GM12878 (cell line): ENCODE results near the gene SLC44A4. TPM values are rescaled to one million over a fixed set of nuclear protein-coding genes. Genes with fewer than 3 reads are reported as not detected.

Experiments used
- ESRRA ChIP-seq: IDR thresholded peaks from 2 replicates; pipeline ENCODE4 v1.6.1; 2012; ENCODE audit warnings: mild to moderate bottlenecking, low read length, improper control_type of control experiment
- ETV6 ChIP-seq, 2 experiments: fragments of 450-650 bp in 1 of 2; IDR thresholded peaks in 1 of 2; conservative IDR thresholded peaks in 1 of 2; 2 replicates each; pipeline ENCODE4 v1.6.1; 2014; ENCODE audit warnings: antibody characterized with exemption in 1 of 2, borderline replicate concordance in 1 of 2, low read depth in 1 of 2, mild to moderate bottlenecking in 1 of 2, moderate library complexity in 1 of 2
- NFXL1 ChIP-seq: fragments of 450-650 bp; IDR thresholded peaks from 2 replicates; pipeline ENCODE4 v1.6.1; 2017; ENCODE audit warnings: antibody characterized with exemption, mild to moderate bottlenecking, borderline replicate concordance
- PAX8 ChIP-seq: fragments of 450-650 bp; IDR thresholded peaks from 2 replicates; pipeline ENCODE4 v1.6.1; 2017; ENCODE audit warnings: mild to moderate bottlenecking, moderate library complexity
- POLR2AphosphoS2 ChIP-seq: IDR thresholded peaks from 2 replicates; pipeline ENCODE4 v1.6.1; 2011; ENCODE audit warnings: low read depth, mild to moderate bottlenecking, low read length, improper control_type of control experiment, moderate library complexity
- RAD51 ChIP-seq: fragments of 450-650 bp; IDR thresholded peaks from 2 replicates; pipeline ENCODE4 v1.6.1; 2016; ENCODE audit warnings: moderate library complexity, mild to moderate bottlenecking, inconsistent platforms
- SIX5 ChIP-seq: IDR thresholded peaks from 2 replicates; pipeline ENCODE4 v1.6.1; 2011; ENCODE audit warnings: mild to moderate bottlenecking, low read depth, low read length, moderate library complexity; ENCODE audit not compliant: severe bottlenecking
- STAT3 ChIP-seq: IDR thresholded peaks from 2 replicates; pipeline ENCODE4 v1.6.1; 2011; ENCODE audit warnings: low read depth, low read length, improper control_type of control experiment
- TAF1 ChIP-seq: IDR thresholded peaks from 2 replicates; pipeline ENCODE4 v1.6.1; 2011; ENCODE audit warnings: mild to moderate bottlenecking, low read depth, low read length, borderline replicate concordance
- polyA plus RNA-seq, 11 experiments: library from polyadenylated mRNA; depleted of rRNA in 4 of 11; unstranded in 6 of 11; stranded (reverse) in 5 of 11; fragments of >200 nt; fragmentation: Nextera tagmentation in 4 of 11; fragmentation: Illumina TruSeq in 1 of 11; extraction: Ambion mirVana in 4 of 11; extraction: Trizol in 1 of 11; gene quantifications; 1 replicate in 1 of 11; 2 replicates in 10 of 11; pipeline versions ENCODE4 v1.2.1 to v1.2.3, GENCODE V29; 2011 to 2016; ENCODE audit warnings: inconsistent platforms in 2 of 11, missing spikeins in 2 of 11, low read depth in 1 of 11
- total RNA-seq, 4 experiments: library from RNA; depleted of rRNA in 3 of 4; stranded (reverse); fragments of >200 nt in 3 of 4; fragmentation: Illumina TruSeq in 1 of 4; extraction: Trizol in 1 of 4; gene quantifications; 2 replicates each; pipeline versions ENCODE4 v1.2.1 to v1.2.3, GENCODE V29; 2013 to 2021
- TF ChIP-seq, protein P1 (sequence below): fragments of 450-650 bp; formaldehyde crosslinking; IDR thresholded peaks from 2 replicates; pipeline ENCODE4 v1.5.0; 2022; ENCODE audit warnings: mild to moderate bottlenecking, missing genetic modification characterization
- TF ChIP-seq, protein P2 (sequence below): fragments of 450-650 bp; IDR thresholded peaks from 2 replicates; pipeline ENCODE4 v1.6.1; 2017; ENCODE audit warnings: antibody characterized with exemption, mild to moderate bottlenecking, moderate library complexity
- TF ChIP-seq, protein P3 (sequence below): IDR thresholded peaks from 2 replicates; pipeline ENCODE4 v1.6.1; 2011; ENCODE audit warnings: mild to moderate bottlenecking, low read depth, low read length, moderate library complexity; ENCODE audit not compliant: insufficient replicate concordance

SLC44A4 gene
- total and polyA plus RNA-seq, 10 of the 15 experiments (the other 5 are each of a cell fraction or from before 2014, with no cell fraction given): 0.04 to 0.24 (median 0.15) TPM; not detected in 3

DNA sequence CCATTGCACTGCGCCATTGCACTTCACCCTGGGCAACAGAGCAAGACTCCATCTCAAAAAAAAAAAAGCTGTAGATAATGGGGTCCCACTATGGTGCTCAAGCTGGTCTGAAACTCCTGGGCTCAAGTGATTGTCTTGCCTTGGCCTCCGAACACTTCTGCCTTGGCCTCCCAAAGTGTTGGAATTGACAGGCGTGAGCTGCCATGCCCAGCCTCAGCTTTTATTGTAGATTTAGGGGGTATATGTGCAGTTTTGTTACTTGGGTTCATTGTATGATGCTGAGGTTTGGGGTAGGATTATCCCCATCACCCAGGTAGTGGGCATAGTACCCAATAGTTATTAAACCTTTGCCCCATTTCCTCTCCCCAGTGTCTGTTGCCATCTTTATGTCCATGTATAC lies 39.8 kb downstream of the SLC44A4 start (continued):
- TF ChIP-seq PAX8 (no peak), NFXL1 (no peak), ETV6 (conservative IDR thresholded peaks at IDR 0.05 in 1 of 2, IDR thresholded peaks at IDR 0.05 in 1 of 2; ENCODE audit: borderline replicate concordance in 1 of 2, low read depth in 1 of 2) (no peak), STAT3 (no peak), RAD51 (no peak), POLR2AphosphoS2 (no peak), TAF1 (no peak), ESRRA (no peak), SIX5 (no peak)
- TF ChIP-seq, protein P1, sequence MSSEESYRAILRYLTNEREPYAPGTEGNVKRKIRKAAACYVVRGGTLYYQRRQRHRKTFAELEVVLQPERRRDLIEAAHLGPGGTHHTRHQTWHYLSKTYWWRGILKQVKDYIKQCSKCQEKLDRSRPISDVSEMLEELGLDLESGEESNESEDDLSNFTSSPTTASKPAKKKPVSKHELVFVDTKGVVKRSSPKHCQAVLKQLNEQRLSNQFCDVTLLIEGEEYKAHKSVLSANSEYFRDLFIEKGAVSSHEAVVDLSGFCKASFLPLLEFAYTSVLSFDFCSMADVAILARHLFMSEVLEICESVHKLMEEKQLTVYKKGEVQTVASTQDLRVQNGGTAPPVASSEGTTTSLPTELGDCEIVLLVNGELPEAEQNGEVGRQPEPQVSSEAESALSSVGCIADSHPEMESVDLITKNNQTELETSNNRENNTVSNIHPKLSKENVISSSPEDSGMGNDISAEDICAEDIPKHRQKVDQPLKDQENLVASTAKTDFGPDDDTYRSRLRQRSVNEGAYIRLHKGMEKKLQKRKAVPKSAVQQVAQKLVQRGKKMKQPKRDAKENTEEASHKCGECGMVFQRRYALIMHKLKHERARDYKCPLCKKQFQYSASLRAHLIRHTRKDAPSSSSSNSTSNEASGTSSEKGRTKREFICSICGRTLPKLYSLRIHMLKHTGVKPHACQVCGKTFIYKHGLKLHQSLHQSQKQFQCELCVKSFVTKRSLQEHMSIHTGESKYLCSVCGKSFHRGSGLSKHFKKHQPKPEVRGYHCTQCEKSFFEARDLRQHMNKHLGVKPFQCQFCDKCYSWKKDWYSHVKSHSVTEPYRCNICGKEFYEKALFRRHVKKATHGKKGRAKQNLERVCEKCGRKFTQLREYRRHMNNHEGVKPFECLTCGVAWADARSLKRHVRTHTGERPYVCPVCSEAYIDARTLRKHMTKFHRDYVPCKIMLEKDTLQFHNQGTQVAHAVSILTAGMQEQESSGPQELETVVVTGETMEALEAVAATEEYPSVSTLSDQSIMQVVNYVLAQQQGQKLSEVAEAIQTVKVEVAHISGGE (CRISPR knock-in tag): no peak
- TF ChIP-seq, protein P2, sequence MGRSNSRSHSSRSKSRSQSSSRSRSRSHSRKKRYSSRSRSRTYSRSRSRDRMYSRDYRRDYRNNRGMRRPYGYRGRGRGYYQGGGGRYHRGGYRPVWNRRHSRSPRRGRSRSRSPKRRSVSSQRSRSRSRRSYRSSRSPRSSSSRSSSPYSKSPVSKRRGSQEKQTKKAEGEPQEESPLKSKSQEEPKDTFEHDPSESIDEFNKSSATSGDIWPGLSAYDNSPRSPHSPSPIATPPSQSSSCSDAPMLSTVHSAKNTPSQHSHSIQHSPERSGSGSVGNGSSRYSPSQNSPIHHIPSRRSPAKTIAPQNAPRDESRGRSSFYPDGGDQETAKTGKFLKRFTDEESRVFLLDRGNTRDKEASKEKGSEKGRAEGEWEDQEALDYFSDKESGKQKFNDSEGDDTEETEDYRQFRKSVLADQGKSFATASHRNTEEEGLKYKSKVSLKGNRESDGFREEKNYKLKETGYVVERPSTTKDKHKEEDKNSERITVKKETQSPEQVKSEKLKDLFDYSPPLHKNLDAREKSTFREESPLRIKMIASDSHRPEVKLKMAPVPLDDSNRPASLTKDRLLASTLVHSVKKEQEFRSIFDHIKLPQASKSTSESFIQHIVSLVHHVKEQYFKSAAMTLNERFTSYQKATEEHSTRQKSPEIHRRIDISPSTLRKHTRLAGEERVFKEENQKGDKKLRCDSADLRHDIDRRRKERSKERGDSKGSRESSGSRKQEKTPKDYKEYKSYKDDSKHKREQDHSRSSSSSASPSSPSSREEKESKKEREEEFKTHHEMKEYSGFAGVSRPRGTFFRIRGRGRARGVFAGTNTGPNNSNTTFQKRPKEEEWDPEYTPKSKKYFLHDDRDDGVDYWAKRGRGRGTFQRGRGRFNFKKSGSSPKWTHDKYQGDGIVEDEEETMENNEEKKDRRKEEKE: no peak
- TF ChIP-seq, protein P3, sequence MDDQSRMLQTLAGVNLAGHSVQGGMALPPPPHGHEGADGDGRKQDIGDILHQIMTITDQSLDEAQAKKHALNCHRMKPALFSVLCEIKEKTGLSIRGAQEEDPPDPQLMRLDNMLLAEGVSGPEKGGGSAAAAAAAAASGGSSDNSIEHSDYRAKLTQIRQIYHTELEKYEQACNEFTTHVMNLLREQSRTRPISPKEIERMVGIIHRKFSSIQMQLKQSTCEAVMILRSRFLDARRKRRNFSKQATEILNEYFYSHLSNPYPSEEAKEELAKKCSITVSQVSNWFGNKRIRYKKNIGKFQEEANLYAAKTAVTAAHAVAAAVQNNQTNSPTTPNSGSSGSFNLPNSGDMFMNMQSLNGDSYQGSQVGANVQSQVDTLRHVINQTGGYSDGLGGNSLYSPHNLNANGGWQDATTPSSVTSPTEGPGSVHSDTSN: no peak
